CD4-positive, alpha-beta T cell (primary cell): Measurements from ENCODE around the gene FREM1. TPM values are rescaled to one million over a fixed set of nuclear protein-coding genes. Genes with fewer than 3 reads are reported as not detected.

Experiments used
- ATAC-seq: fragments of 200-7000 bp; cut with Tn5 transposase; one replicate; pipeline ENCODE4 v1.10.0; 2022; ENCODE audit warnings: mild to moderate bottlenecking; ENCODE audit not compliant: poor library complexity
- CTCF ChIA-PET: fragments of 350-600 bp; sonication (Branson Sonifier 250); formaldehyde crosslinking; loops from one replicate; lab custom pipeline; 2021; ENCODE audit warnings: antibody characterized with exemption, inconsistent platforms; lab: Charles Lee
- POLR2A ChIA-PET: fragments of 350-600 bp; sonication (Branson Sonifier 250); formaldehyde crosslinking; loops from one replicate; lab custom pipeline; 2021; ENCODE audit warnings: antibody characterized with exemption, inconsistent platforms; lab: Charles Lee
- DNase-seq, 14 experiments: peaks; one replicate each; pipeline ENCODE4 v3.0.0-alpha.2; 2013 to 2020; ENCODE audit warnings: mixed read lengths in 2 of 14
- H3K27ac ChIP-seq, 2 donors: one replicate each; pipeline versions ENCODE4 v1.5.1 to v1.7.0; 2013; ENCODE audit warnings: low read length in 2 of 2, low read depth in 1 of 2, mild to moderate bottlenecking in 1 of 2
- H3K27me3 ChIP-seq, 2 experiments: 1 replicate in 1 of 2; 2 replicates in 1 of 2; pipeline versions ENCODE4 v1.6.1 to v1.7.0; 2013; ENCODE audit warnings: low read length in 2 of 2, control low read depth in 1 of 2, mild to moderate bottlenecking in 1 of 2, moderate library complexity in 1 of 2; ENCODE audit not compliant: insufficient read depth in 2 of 2, control insufficient read depth in 1 of 2
- H3K36me3 ChIP-seq: one replicate; pipeline ENCODE4 v1.6.1; 2013; ENCODE audit warnings: low read length, control low read depth; ENCODE audit not compliant: insufficient read depth
- H3K4me1 ChIP-seq: one replicate; pipeline ENCODE4 v1.6.1; 2013; ENCODE audit warnings: low read length, control low read depth; ENCODE audit not compliant: insufficient read depth
- H3K4me3 ChIP-seq: one replicate; pipeline ENCODE4 v1.5.1; 2013; ENCODE audit warnings: mild to moderate bottlenecking, low read length, moderate library complexity
- H3K9me3 ChIP-seq, 2 experiments: 1 replicate in 1 of 2; 2 replicates in 1 of 2; pipeline versions ENCODE4 v1.6.1 to v1.7.0; 2013; ENCODE audit warnings: low read length in 2 of 2, mild to moderate bottlenecking in 2 of 2, control low read depth in 1 of 2, moderate library complexity in 1 of 2; ENCODE audit not compliant: control insufficient read depth in 1 of 2, insufficient read depth in 1 of 2
- H3K27ac Mint-ChIP-seq: one replicate; pipeline ENCODE4 v1.8.0; 2020; ENCODE audit warnings: mixed read lengths
- H3K27me3 Mint-ChIP-seq: one replicate; pipeline ENCODE4 v1.8.0; 2021; ENCODE audit warnings: mixed read lengths
- H3K36me3 Mint-ChIP-seq: one replicate; pipeline ENCODE4 v1.8.0; 2021; ENCODE audit warnings: low read depth, mixed read lengths
- H3K4me1 Mint-ChIP-seq: one replicate; pipeline ENCODE4 v1.8.0; 2021; ENCODE audit warnings: low read depth, mixed read lengths
- H3K4me3 Mint-ChIP-seq: one replicate; pipeline ENCODE4 v1.8.0; 2020; ENCODE audit warnings: mild to moderate bottlenecking, mixed read lengths
- H3K9me3 Mint-ChIP-seq: one replicate; pipeline ENCODE4 v1.8.0; 2020; ENCODE audit warnings: mixed read lengths
- CTCF ChIP-seq: fragments of 200-600 bp; IDR thresholded peaks from one replicate; pipeline ENCODE4 v1.8.0; 2022; ENCODE audit warnings: antibody characterized with exemption, mild to moderate bottlenecking
- intact Hi-C, 2 experiments: fragments of 100-400 bp; cut with DNase I in 1 of 2; cut with micrococcal nuclease in 1 of 2; formaldehyde crosslinking; loops; one replicate each; pipeline versions ENCODE4 v1.15.1 to v1.9.0; 2023 to 2025; cut with DNase I, micrococcal nuclease
- total RNA-seq, 174 experiments: library from RNA in 2 of 174; stranded (reverse) in 2 of 174; gene quantifications; one replicate each; pipeline ENCODE4 v1.2.3 and lab custom pipeline; 2021 to 2026

FREM1 gene
- total RNA-seq, 2 experiments from 2014 or later, result 0.27 TPM; not detected in 1

DNA sequence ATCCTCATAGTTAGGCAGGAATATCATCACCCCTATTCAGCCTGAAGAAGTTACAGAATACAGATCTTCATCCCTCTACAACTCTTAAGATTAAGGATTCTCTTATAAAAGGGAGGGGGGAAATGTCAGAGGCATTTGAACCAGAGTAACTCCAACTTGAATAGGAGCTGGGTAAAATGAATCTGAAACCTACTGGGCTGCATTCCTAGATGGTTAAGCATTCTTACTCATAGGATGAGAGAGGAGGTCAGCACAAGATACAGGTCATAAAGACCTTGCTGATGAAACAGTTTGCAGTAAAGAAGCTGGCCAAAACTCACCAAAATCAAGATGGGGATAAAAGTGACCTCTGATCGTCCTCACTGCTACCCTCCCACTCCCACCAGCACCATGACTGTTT lies 14.4 kb downstream of the FREM1 start:
- Mint-ChIP-seq H3K27ac (no peak overlapping the region), H3K4me3 (no peak overlapping the region), H3K36me3 (no peaks in the 10 kb centered on the region), H3K4me1 (no peaks in the 10 kb centered on the region), H3K27me3 (no peaks in the 10 kb centered on the region), H3K9me3 (no peaks in the 10 kb centered on the region)
- peaks cover 0 to 3% of the 10 kb centered on the region in 2 experiments for H3K27me3 ChIP-seq
- intact Hi-C loops, result no loop called here
- H3K4me1 ChIP-seq, result no peaks in the 10 kb centered on the region
- POLR2A ChIA-PET, result no interaction called here
- no peak overlapping the region for H3K4me3 ChIP-seq
- peaks cover 0 to 3% of the 10 kb centered on the region in 2 experiments for H3K9me3 ChIP-seq
- no peaks in the 10 kb centered on the region for H3K36me3 ChIP-seq
- TF ChIP-seq CTCF, result no peak
- DNase-seq, result no peak
- CTCF ChIA-PET, result no interaction called here
- H3K27ac ChIP-seq, result no peak overlapping the region
- no peak for ATAC-seq

GRCh38 chr9:14893280-14893679 lies 16.9 kb downstream of the FREM1 start:
- H3K36me3 Mint-ChIP-seq, result no peaks in the 10 kb centered on the region
- CTCF ChIA-PET, result no interaction called here
- DNase-seq, result no peak
- H3K4me3 ChIP-seq, result no peak overlapping the region
- POLR2A ChIA-PET, result no interaction called here
- intact Hi-C loops, result no loop called here
- H3K4me3 Mint-ChIP-seq, result no peak overlapping the region
- H3K9me3 Mint-ChIP-seq, result no peaks in the 10 kb centered on the region
- H3K27ac Mint-ChIP-seq, result no peak overlapping the region
- ATAC-seq, result no peak
- no peaks in the 10 kb centered on the region for H3K4me1 ChIP-seq
- no peaks in the 10 kb centered on the region for H3K27me3 Mint-ChIP-seq
- H3K27me3 ChIP-seq, result no peaks in the 10 kb centered on the region
- H3K4me1 Mint-ChIP-seq, result no peaks in the 10 kb centered on the region
- no peak for TF ChIP-seq CTCF
- no peak overlapping the region for H3K27ac ChIP-seq
- H3K9me3 ChIP-seq, result peaks cover 0 to 3% of the 10 kb centered on the region in 2 experiments
- no peaks in the 10 kb centered on the region for H3K36me3 ChIP-seq

- Histone ChIP-seq H3K36me3 (no peaks in the 10 kb centered on the region), H3K27ac (no peak overlapping the region), H3K27me3 (no peaks in the 10 kb centered on the region), H3K9me3 (peaks cover 0 to 3% of the 10 kb centered on the region in 2 experiments), H3K4me3 (no peak overlapping the region), H3K4me1 (no peaks in the 10 kb centered on the region)
- intact Hi-C loops, result no loop called here
- no peak for TF ChIP-seq CTCF
- Mint-ChIP-seq H3K4me3 (no peak overlapping the region), H3K36me3 (no peaks in the 10 kb centered on the region), H3K27me3 (no peaks in the 10 kb centered on the region), H3K9me3 (no peaks in the 10 kb centered on the region), H3K4me1 (no peaks in the 10 kb centered on the region), H3K27ac (no peak overlapping the region)
- ATAC-seq (no peak), DNase-seq (no peak)
- POLR2A ChIA-PET, result no interaction called here
- CTCF ChIA-PET, result no interaction called here
Measured at GRCh38 chr9:14891332-14891731, 18.9 kb downstream of the FREM1 start.
